OCI-LY3 (cell line): ENCODE data around the gene MOCOS.

Experiments used
- EZH2phosphoT487 ChIP-seq: fragments of 200-600 bp; shearing (Covaris generic); IDR thresholded peaks from 2 replicates; pipeline ENCODE4 v1.6.1; 2018; ENCODE audit warnings: antibody characterized with exemption, mixed run types, low read depth
- TF ChIP-seq, protein P1 (sequence below): fragments of 200-600, 300-600 bp; sonication (generic); IDR thresholded peaks from 2 replicates; pipeline ENCODE4 v1.5.1; 2014; ENCODE audit warnings: antibody characterized with exemption, low read length, low read depth

DNA sequence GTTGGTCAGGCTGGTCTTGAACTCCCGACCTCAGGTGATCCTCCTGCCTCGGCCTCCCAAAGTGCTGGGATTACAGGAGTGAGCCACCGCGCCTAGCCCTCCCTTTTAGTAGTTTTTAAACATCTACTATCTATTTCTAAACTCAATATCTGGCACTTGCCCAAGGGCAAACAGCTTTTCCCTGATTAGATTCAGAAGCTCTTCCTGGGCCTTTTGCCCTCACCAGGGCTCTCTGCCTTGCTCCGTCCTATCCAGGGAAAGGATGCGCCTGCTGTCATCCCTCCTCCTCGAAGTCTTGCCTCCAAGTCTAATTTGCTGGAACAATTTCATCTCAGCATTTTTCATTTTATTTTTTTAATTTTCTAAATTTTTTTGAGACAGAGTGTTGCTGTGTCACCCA is 68.8 kb downstream of the MOCOS start:
- TF ChIP-seq, protein P1, sequence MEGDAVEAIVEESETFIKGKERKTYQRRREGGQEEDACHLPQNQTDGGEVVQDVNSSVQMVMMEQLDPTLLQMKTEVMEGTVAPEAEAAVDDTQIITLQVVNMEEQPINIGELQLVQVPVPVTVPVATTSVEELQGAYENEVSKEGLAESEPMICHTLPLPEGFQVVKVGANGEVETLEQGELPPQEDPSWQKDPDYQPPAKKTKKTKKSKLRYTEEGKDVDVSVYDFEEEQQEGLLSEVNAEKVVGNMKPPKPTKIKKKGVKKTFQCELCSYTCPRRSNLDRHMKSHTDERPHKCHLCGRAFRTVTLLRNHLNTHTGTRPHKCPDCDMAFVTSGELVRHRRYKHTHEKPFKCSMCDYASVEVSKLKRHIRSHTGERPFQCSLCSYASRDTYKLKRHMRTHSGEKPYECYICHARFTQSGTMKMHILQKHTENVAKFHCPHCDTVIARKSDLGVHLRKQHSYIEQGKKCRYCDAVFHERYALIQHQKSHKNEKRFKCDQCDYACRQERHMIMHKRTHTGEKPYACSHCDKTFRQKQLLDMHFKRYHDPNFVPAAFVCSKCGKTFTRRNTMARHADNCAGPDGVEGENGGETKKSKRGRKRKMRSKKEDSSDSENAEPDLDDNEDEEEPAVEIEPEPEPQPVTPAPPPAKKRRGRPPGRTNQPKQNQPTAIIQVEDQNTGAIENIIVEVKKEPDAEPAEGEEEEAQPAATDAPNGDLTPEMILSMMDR, result no peak
- TF ChIP-seq EZH2phosphoT487, result no peak
